GM12801 (cell line): ENCODE data around the gene MPST.

Experiments used
- TF ChIP-seq, protein P1 (sequence below): IDR thresholded peaks from one replicate; pipeline ENCODE4 v1.5.1; 2011; ENCODE audit warnings: control low read depth; ENCODE audit not compliant: insufficient read length; ENCODE audit errors: extremely low read depth

MPST gene

GRCh38 chr22:37021041-37021440, 1.5 kb downstream of the MPST start:
- TF ChIP-seq, protein P1, sequence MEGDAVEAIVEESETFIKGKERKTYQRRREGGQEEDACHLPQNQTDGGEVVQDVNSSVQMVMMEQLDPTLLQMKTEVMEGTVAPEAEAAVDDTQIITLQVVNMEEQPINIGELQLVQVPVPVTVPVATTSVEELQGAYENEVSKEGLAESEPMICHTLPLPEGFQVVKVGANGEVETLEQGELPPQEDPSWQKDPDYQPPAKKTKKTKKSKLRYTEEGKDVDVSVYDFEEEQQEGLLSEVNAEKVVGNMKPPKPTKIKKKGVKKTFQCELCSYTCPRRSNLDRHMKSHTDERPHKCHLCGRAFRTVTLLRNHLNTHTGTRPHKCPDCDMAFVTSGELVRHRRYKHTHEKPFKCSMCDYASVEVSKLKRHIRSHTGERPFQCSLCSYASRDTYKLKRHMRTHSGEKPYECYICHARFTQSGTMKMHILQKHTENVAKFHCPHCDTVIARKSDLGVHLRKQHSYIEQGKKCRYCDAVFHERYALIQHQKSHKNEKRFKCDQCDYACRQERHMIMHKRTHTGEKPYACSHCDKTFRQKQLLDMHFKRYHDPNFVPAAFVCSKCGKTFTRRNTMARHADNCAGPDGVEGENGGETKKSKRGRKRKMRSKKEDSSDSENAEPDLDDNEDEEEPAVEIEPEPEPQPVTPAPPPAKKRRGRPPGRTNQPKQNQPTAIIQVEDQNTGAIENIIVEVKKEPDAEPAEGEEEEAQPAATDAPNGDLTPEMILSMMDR: no peak

- TF ChIP-seq, protein P1: no peak
Observed at GRCh38 chr22:37021710-37022482, 2.4 kb downstream of the MPST start.

GRCh38 chr22:37022483-37023337, 3.2 kb downstream of the MPST start:
- TF ChIP-seq, protein P1: no peak

DNA sequence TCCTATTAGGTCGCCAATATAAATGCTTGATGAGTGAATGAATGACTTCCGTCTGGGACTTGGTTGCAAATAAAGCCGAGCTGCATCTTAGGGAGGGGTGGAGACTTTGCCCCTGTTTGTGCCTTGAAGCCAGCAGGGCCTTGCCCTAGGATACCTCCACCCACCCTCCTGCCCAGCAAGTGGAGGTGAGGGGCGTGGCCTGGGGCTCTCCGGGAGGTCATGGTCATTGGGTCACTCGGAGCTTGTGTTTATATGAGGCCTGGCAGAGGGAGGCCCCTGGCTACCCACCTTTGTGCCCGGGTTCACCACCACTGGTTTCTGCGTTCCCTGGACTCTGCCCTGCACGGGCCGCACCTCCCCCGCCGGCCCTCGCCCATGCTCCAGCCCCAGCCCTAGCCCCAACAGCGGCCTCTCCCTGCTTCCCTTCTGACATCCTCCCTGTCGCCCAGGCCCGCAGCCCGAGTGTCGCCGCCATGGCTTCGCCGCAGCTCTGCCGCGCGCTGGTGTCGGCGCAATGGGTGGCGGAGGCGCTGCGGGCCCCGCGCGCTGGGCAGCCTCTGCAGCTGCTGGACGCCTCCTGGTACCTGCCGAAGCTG, 4.3 kb downstream of the MPST start:
- TF ChIP-seq, protein P1: no peak

DNA sequence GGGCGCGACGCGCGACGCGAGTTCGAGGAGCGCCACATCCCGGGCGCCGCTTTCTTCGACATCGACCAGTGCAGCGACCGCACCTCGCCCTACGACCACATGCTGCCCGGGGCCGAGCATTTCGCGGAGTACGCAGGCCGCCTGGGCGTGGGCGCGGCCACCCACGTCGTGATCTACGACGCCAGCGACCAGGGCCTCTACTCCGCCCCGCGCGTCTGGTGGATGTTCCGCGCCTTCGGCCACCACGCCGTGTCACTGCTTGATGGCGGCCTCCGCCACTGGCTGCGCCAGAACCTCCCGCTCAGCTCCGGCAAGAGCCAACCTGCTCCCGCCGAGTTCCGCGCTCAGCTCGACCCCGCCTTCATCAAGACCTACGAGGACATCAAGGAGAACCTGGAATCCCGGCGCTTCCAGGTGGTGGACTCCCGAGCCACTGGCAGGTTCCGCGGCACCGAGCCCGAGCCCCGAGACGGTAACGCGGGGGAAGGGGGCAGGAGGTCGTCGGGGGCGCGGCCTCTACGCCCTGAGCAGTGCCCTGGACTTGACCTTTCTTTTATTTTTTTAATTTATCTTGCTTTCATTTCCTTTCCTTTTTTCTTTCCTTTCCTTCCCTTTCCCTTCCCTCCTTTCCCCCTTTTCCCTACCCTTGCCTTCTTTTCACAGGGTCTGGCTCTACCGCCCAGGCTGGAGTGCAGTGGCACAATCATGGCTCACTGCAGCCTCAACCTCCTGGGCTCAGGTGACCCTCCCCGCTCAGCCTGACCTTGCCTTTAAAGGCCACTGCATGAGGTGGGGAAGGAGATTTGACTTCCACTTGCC, 5.0 kb downstream of the MPST start:
- TF ChIP-seq, protein P1: no peak

DNA sequence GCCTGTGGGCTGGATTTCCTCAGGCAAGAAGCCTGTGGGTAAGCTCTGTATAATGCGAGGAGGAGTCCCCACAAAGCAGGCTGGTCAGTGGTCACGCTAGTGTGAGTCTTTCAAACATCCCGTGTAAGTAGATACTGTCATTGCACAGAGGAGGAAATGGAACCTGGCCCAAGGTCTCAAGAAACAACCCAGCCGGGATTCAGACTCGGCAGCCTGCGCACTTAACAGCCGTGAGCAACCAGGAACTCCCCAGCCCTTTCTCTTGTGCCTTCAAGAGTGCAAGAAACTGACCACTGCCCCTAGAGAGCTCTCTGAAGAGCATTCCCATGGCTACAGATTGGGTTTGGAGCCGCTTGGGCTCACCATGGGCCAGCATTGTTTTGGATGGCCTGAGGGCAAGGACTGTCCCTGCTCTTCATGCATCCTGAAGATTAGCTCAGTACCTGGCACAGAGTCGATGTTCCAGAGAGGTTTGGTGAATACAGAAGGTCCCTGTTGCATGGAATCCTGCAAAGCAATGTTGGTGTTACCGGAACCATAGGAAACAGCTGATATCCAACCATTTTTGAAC, 6.0 kb downstream of the MPST start:
- TF ChIP-seq, protein P1: no peak
